OCI-LY1 (cell line): ENCODE measurements around the gene ADGRV1.

ENCODE experiments used
- H2AFZ ChIP-seq: fragments of 200-600 bp; sonication (generic), shearing (Covaris generic); 2 replicates; pipeline ENCODE4 v1.6.0; 2014; ENCODE audit warnings: antibody characterized with exemption, mild to moderate bottlenecking, low read length
- H3F3A ChIP-seq: fragments of 200-600 bp; sonication (generic), shearing (Covaris generic); 2 replicates; pipeline ENCODE4 v1.6.0; 2014; ENCODE audit warnings: mild to moderate bottlenecking, antibody characterized with exemption, low read length, moderate library complexity; ENCODE audit not compliant: insufficient read depth
- H3K27ac ChIP-seq: fragments of 200-600 bp; sonication (generic); 2 replicates; pipeline ENCODE4 v1.5.1; 2014; ENCODE audit warnings: low read length, mixed run types, mild to moderate bottlenecking, low read depth; ENCODE audit not compliant: poor library complexity, severe bottlenecking
- H3K27me3 ChIP-seq: fragments of 200-600 bp; sonication (generic); 2 replicates; pipeline ENCODE4 v1.6.0; 2014; ENCODE audit warnings: antibody characterized with exemption, mild to moderate bottlenecking, low read length, moderate library complexity; ENCODE audit not compliant: insufficient read depth
- H3K36me3 ChIP-seq: fragments of 200-600 bp; sonication (generic); 2 replicates; pipeline ENCODE4 v1.6.1; 2014; ENCODE audit warnings: mild to moderate bottlenecking, antibody characterized with exemption, low read length, moderate library complexity, mixed read lengths; ENCODE audit not compliant: insufficient read depth
- H3K4me1 ChIP-seq: fragments of 200-600 bp; sonication (generic); 2 replicates; pipeline ENCODE4 v1.5.1; 2014; ENCODE audit warnings: mild to moderate bottlenecking, low read length, moderate library complexity; ENCODE audit not compliant: insufficient read depth, severe bottlenecking
- H3K4me2 ChIP-seq: fragments of 200-600 bp; sonication (generic), shearing (Covaris generic); 2 replicates; pipeline ENCODE4 v1.6.1; 2014; ENCODE audit warnings: low read length
- H3K4me3 ChIP-seq: fragments of 200-600 bp; sonication (generic); 2 replicates; pipeline ENCODE4 v1.5.1; 2014; ENCODE audit warnings: low read length, low read depth, mild to moderate bottlenecking, mixed read lengths; ENCODE audit not compliant: poor library complexity, severe bottlenecking
- H3K79me2 ChIP-seq: fragments of 200-600 bp; shearing (Covaris generic); 2 replicates; pipeline ENCODE4 v1.6.1; 2016; ENCODE audit warnings: mixed run types, low read length, mixed read lengths; ENCODE audit not compliant: insufficient read depth
- H3K9ac ChIP-seq: fragments of 200-600 bp; sonication (generic), shearing (Covaris generic); 2 replicates; pipeline ENCODE4 v1.6.1; 2014; ENCODE audit warnings: mild to moderate bottlenecking, low read length, mixed read lengths
- H3K9me2 ChIP-seq: fragments of 200-600 bp; sonication (generic), shearing (Covaris generic); 2 replicates; pipeline ENCODE4 v1.6.1; 2014; ENCODE audit warnings: low read depth, mild to moderate bottlenecking, low read length, mixed read lengths
- H3K9me3 ChIP-seq: fragments of 200-600 bp; shearing (Covaris generic); 2 replicates; pipeline ENCODE4 v1.6.1; 2014; ENCODE audit warnings: low read length, mixed read lengths
- H4K20me1 ChIP-seq: fragments of 200-600 bp; sonication (generic), shearing (Covaris generic); 2 replicates; pipeline ENCODE4 v1.6.0; 2016; ENCODE audit warnings: mild to moderate bottlenecking, low read length; ENCODE audit not compliant: insufficient read depth
- CTCF ChIP-seq: fragments of 200-600 bp; sonication (generic), shearing (Covaris generic); IDR thresholded peaks from 2 replicates; pipeline ENCODE4 v1.5.1; 2017; ENCODE audit warnings: mild to moderate bottlenecking, antibody characterized with exemption, low read length, moderate library complexity, mixed read lengths
- EZH2 ChIP-seq: fragments of 200-600 bp; sonication (generic), shearing (Covaris generic); IDR thresholded peaks from 2 replicates; pipeline ENCODE4 v1.8.0; 2017; ENCODE audit warnings: borderline replicate concordance, mixed run types, mild to moderate bottlenecking, antibody characterized with exemption, low read length, moderate library complexity, mixed read lengths

The ADGRV1 gene

GRCh38 chr5:90696153-90696552 lies 137.6 kb downstream of the ADGRV1 start:
- Histone ChIP-seq H2AFZ (no peak overlapping the region), H3K27ac (no peak overlapping the region), H3K4me3 (no peak overlapping the region), H3F3A (no peaks in the 10 kb centered on the region), H3K9me2 (no peaks in the 10 kb centered on the region), H3K9me3 (no peaks in the 10 kb centered on the region), H3K27me3 (no peaks in the 10 kb centered on the region), H3K36me3 (no peaks in the 10 kb centered on the region), H3K4me1 (no peaks in the 10 kb centered on the region), H4K20me1 (no peaks in the 10 kb centered on the region), H3K9ac (no peak overlapping the region), H3K4me2 (no peak overlapping the region), H3K79me2 (no peaks in the 10 kb centered on the region)
- TF ChIP-seq CTCF (no peak), EZH2 (no peak)

- Histone ChIP-seq H3K27me3 (no peaks in the 10 kb centered on the region), H3K4me1 (no peaks in the 10 kb centered on the region), H2AFZ (no peak overlapping the region), H3F3A (no peaks in the 10 kb centered on the region), H3K4me2 (no peak overlapping the region), H3K36me3 (no peaks in the 10 kb centered on the region), H3K9ac (no peak overlapping the region), H3K4me3 (no peak overlapping the region), H4K20me1 (no peaks in the 10 kb centered on the region), H3K27ac (no peak overlapping the region), H3K9me3 (no peaks in the 10 kb centered on the region), H3K79me2 (no peaks in the 10 kb centered on the region), H3K9me2 (no peaks in the 10 kb centered on the region)
- TF ChIP-seq EZH2 (no peak), CTCF (no peak)
Measured at GRCh38 chr5:90700299-90700698, 141.7 kb downstream of the ADGRV1 start.

GRCh38 chr5:90703932-90704331 lies 145.3 kb downstream of the ADGRV1 start:
- no peak overlapping the region for H3K9ac ChIP-seq
- TF ChIP-seq CTCF (no peak), EZH2 (no peak)
- no peaks in the 10 kb centered on the region for H3K79me2 ChIP-seq
- H2AFZ ChIP-seq = no peak overlapping the region
- no peaks in the 10 kb centered on the region for H3K27me3 ChIP-seq
- no peaks in the 10 kb centered on the region for H3F3A ChIP-seq
- no peaks in the 10 kb centered on the region for H4K20me1 ChIP-seq
- no peak overlapping the region for H3K4me2 ChIP-seq
- no peak overlapping the region for H3K4me3 ChIP-seq
- H3K9me3 ChIP-seq = no peaks in the 10 kb centered on the region
- no peak overlapping the region for H3K27ac ChIP-seq
- H3K4me1 ChIP-seq = no peaks in the 10 kb centered on the region
- H3K9me2 ChIP-seq = no peaks in the 10 kb centered on the region
- H3K36me3 ChIP-seq = no peaks in the 10 kb centered on the region
